Stimulated activated naive CD8-positive, alpha-beta T cell treated with anti-CD3 and anti-CD28 coated beads, Interleukin-15, Interleukin-2, amounts not matched to agents 100 U/mL and 50 U/mL, for 24 hours (primary cell): ENCODE results near the gene DGKA.
"Not testable (repeated sequence)": the region's sequence is repeated elsewhere in the genome, so short reads cannot be mapped to it uniquely, and the experiment has no call there.

ENCODE experiments used
- ATAC-seq: fragments of 150-1000 bp; cut with Tn5 transposase; one replicate; pipeline ENCODE4 v1.10.0; 2021
- DNase-seq: peaks from one replicate; pipeline ENCODE4 v3.0.0; 2021

The DGKA gene

DNA sequence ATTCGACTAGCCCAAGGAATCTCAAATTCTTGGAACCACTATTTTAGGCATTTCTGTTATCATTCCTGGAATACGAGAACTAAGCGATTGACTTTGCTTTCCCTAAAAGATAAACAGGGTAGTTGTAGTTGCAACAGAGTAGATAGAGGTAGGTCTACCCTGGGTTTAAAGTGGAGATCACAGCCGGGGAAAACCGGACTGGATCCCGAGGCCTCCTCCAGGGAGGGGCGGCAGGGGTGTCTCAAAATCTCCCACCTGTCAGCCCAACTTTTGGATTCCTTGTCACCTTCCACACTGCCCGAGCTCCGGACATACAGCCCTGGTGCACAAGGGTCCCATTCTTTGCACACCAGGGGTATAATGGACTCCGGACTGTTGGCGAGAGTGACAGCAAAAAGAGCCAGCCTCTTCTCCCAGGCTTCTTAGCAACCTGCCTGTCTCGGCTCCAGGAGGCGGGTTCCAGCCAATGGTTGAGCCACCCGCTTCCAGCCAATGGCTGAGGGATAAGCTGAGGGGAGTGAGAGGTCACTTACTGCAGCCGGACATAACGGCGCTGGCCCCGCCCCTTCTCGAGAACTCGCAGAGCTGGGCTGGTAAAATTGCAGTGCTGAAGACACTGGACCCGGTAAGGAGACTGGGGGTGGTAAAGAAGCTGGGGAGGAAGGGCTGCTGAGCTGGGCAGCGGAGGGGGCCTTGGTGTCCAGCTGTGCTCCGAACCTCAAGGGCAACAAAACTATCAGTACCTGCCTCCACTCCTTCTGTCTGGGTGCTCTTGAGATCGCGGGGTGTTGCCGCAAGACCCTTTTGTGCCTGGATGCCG, 66.0 kb downstream of the DGKA start, which contains the start of gene SUOX:
Gene SUOX, plus strand, starts transcription at position 562 of the 820 bp plus-strand sequence. CDS start 4,946 bp downstream, outside the sequence.
- peak; percentile 63 for DNase-seq
- peak; percentile 80 for ATAC-seq

DNA sequence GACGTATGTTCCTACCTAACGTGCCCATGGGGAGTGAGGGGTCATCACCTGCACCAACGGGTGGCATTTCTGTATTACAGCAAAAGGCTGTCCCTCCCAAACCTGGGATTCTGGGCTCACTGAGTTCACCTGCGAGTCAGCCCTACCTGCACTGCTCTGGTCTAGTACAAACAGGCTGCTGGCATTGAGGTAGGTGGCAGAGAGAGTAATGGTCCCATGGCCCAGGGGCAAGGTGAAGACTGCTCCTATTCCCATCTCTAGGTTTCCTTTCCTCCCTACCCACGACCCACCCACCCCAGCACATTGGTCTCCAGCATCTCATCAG, 66.5 kb downstream of the DGKA start:
- no peak for DNase-seq
- ATAC-seq = peak; percentile 25

DNA sequence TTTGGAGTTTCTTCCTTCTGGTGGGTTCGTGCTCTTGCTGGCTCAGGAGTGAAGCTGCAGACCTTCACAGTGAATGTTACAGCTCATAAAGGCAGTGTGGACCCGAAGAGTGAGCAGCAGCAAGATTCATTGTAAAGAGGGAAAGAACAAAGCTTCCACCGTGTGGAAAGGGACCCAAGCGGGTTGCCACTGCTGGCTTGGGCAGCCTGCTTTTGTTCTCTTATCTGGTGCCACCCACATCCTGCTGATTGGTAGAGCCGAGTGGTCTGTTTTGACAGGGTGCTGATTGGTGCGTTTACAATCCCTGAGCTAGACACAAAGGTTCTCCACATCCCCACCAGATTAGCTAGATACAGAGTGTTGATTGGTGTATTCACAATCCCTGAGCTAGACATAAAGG, 68.6 kb downstream of the DGKA start:
- DNase-seq, ATAC-seq: not testable (repeated sequence)

DNA sequence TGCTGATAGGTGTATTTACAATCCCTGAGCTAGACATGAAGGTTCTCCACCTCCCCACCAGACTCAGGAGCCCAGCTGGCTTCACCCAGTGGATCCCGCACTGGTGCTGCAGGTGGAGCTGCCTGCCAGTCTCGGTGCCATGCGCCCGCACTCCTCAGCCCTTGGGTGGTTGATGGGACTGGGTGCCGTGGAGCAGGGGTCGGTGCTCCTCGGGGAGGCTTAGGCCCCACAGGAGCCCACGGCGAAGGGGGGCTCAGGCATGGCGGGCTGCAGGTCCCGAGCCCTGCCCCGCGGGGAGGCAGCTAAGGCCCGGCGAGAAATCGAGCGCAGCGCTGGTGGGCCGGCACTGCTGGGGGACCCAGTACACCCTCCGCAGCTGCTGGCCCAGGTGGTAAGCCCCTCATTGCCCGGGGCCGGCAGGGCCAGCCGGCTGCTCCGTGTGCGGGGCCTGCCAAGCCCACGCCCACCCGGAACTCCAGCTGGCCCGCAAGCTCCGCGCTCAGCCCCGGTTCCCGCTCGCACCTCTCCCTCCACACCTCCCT, 69.1 kb downstream of the DGKA start:
- not testable (repeated sequence) for DNase-seq, ATAC-seq

DNA sequence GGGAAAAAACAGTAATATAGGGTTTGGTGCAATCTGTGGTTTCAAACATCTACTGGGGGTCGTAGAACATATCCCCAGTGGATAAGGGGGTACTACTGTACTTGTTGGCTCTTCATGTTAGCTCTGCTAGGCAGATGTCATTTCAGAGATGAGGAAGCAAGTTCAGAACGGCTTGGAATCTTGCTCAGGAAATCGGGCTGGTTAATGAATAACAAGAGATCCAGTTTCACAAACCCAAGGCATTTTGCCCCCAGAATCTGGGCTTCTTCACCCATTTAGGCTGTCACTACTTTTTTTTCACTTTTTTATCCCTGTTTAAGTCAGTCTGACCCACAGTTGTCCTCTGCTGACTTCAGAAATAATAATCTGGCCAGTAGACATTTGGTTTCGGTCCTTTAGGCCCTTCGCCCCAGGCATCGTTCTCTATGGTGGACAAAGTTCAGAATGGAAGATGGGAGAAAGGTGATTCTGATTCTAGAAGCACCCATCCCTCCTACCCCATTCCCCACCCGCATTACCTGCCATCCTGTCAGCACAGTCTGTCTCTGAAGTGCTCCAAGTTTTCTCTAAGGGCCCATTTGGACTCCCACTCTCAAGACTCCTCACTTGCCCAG, 70.6 kb downstream of the DGKA start:
- ATAC-seq = no peak

DNA sequence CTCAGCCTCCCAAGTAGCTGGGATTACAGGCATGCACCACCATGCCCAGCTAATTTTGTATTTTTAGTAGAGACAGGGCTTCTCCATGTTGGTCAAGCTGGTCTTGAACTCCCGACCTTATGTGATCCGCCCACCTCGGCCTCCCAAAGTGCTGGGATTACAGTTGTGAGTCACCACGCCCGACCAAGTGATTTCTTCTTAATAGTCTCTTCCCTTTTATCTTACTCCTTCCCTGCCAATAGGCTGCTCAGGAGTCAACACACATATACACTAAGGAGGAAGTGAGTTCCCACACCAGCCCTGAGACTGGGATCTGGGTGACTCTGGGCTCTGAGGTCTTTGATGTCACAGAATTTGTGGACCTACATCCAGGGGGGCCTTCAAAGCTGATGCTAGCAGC, 72.4 kb downstream of the DGKA start:
- not testable (repeated sequence) for DNase-seq, ATAC-seq

More for the DNA sequence above, 70.6 kb downstream of the DGKA start:
- DNase-seq = no peak
